ENCODE results near the gene ELOA2.
"Not testable (repeated sequence)": the region's sequence is repeated elsewhere in the genome, so short reads cannot be mapped to it uniquely, and the experiment has no call there.

ELOA2 gene

GRCh38 chr18:47019870-47020269 lies 15.6 kb downstream of the ELOA2 start:
- not testable (repeated sequence) for DNase-seq

Measured in DMS153 (cell line).